Activated effector memory CD4-positive, alpha-beta T cell treated with anti-CD3 and anti-CD28 coated beads, Interleukin-2, amount 50 U/mL, for 16 hours (primary cell): ENCODE results near the gene DSCAM.
"Not testable (repeated sequence)": the region's sequence is repeated elsewhere in the genome, so short reads cannot be mapped to it uniquely, and the experiment has no call there.

Experiments
- DNase-seq: peaks from one replicate; pipeline ENCODE4 v3.0.0-alpha.2; 2020

Gene DSCAM

GRCh38 chr21:40200946-40201345 is 646.0 kb downstream of the DSCAM start:
- no peak for DNase-seq

GRCh38 chr21:40200126-40200525 is 646.8 kb downstream of the DSCAM start:
- no peak for DNase-seq

GRCh38 chr21:40194185-40194980 is 652.6 kb downstream of the DSCAM start:
- DNase-seq: no peak

- no peak for DNase-seq
Observed at GRCh38 chr21:40191616-40192015, 655.3 kb downstream of the DSCAM start.

GRCh38 chr21:40191196-40191595 is 655.8 kb downstream of the DSCAM start:
- no peak for DNase-seq

- DNase-seq: no peak
Observed at GRCh38 chr21:40187946-40188654, 658.9 kb downstream of the DSCAM start.

GRCh38 chr21:40187244-40187643 is 659.7 kb downstream of the DSCAM start:
- DNase-seq: no peak

GRCh38 chr21:40186045-40186444 is 660.9 kb downstream of the DSCAM start:
- DNase-seq: no peak

- DNase-seq: no peak
Observed at GRCh38 chr21:40185208-40185607, 661.8 kb downstream of the DSCAM start.

- DNase-seq: not testable (repeated sequence)
Observed at GRCh38 chr21:40182491-40182890, 664.5 kb downstream of the DSCAM start.

GRCh38 chr21:40179166-40179565 is 667.8 kb downstream of the DSCAM start:
- no peak for DNase-seq

- no peak for DNase-seq
Observed at GRCh38 chr21:40178726-40179125, 668.2 kb downstream of the DSCAM start.

- no peak for DNase-seq
Observed at GRCh38 chr21:40177979-40178378, 669.0 kb downstream of the DSCAM start.

GRCh38 chr21:40176724-40177123 is 670.2 kb downstream of the DSCAM start:
- no peak for DNase-seq

GRCh38 chr21:40173816-40174215 is 673.1 kb downstream of the DSCAM start:
- no peak for DNase-seq

- no peak for DNase-seq
Observed at GRCh38 chr21:40169971-40170370, 677.0 kb downstream of the DSCAM start.

- no peak for DNase-seq
Observed at GRCh38 chr21:40166291-40166843, 680.6 kb downstream of the DSCAM start.

- no peak for DNase-seq
Observed at GRCh38 chr21:40165773-40166070, 681.2 kb downstream of the DSCAM start.

- DNase-seq: no peak
Observed at GRCh38 chr21:40164905-40165772, 681.8 kb downstream of the DSCAM start.

- DNase-seq: no peak
Observed at GRCh38 chr21:40162075-40162474, 684.9 kb downstream of the DSCAM start.

GRCh38 chr21:40160911-40161310 is 686.0 kb downstream of the DSCAM start:
- no peak for DNase-seq

- no peak for DNase-seq
Observed at GRCh38 chr21:40158366-40158765, 688.6 kb downstream of the DSCAM start.

GRCh38 chr21:40155563-40155962 is 691.4 kb downstream of the DSCAM start:
- DNase-seq: no peak
